Liver (tissue), 2 donors: ENCODE results near the gene ZNF8.

Experiments used
- YY1 ChIP-seq: IDR thresholded peaks from 2 replicates; pipeline ENCODE4 v1.6.1; 2016; ENCODE audit warnings: antibody characterized with exemption, mild to moderate bottlenecking
- TF ChIP-seq, protein P1 (sequence below): fragments of 150-350 bp; IDR thresholded peaks from 2 replicates; pipeline ENCODE4 v1.5.1; 2017; ENCODE audit warnings: improper control_type of control experiment, low read depth, low read length; ENCODE audit not compliant: missing input control
- donor health status: healthy.

DNA sequence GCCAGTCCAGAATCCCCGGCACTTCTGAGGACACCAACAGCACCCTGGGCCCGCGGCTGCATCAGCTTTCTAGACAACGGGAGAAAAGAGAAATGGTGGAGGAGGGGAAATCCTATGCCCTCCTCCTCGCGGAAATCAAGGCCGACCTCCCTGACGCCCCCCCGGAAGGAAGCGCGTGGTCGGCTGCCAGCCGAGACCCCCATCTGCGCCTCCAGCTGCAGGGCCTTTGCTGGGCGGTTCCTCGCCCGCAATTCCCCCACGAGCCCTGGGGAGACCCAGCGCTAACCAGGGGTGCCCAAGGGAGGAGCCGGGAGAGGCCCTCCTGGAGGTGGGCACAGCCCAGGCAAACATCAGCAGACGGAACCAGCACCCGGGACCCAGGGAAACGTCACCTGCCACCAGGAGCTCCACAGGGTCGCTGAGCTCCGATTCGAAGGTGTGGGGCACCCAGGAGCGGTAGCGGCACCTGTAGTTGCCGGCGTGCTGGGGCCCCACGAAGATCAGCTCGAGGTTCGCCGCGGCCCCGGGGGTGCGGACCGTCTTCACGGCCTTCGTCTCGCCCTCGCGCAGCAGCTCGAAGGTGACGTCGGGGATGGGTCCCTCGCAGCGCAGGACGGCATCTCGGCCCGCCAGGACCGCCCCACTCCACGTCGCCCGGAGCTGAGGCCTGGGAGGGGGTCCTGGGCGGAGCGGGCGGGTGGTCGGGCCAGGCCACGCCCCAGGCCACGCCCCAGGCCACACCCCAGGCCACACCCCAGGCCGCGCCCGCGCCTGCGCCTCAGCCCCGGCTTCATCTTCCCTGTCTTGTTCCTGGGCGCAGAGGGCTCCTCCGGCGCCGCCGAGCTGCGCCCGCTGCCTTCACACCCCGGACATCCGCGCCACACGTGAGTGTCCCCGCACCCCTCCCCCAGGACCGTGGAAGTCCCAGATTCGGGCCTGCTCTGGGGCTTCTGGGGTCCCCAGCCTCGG, 68.5 kb downstream of the ZNF8 start:
- TF ChIP-seq, protein P1, sequence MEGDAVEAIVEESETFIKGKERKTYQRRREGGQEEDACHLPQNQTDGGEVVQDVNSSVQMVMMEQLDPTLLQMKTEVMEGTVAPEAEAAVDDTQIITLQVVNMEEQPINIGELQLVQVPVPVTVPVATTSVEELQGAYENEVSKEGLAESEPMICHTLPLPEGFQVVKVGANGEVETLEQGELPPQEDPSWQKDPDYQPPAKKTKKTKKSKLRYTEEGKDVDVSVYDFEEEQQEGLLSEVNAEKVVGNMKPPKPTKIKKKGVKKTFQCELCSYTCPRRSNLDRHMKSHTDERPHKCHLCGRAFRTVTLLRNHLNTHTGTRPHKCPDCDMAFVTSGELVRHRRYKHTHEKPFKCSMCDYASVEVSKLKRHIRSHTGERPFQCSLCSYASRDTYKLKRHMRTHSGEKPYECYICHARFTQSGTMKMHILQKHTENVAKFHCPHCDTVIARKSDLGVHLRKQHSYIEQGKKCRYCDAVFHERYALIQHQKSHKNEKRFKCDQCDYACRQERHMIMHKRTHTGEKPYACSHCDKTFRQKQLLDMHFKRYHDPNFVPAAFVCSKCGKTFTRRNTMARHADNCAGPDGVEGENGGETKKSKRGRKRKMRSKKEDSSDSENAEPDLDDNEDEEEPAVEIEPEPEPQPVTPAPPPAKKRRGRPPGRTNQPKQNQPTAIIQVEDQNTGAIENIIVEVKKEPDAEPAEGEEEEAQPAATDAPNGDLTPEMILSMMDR: no peak
- TF ChIP-seq YY1: no peak
